HG03354 (cell line): Measurements from ENCODE around the gene CD7.
"Not testable (repeated sequence)": the region's sequence is repeated elsewhere in the genome, so short reads cannot be mapped to it uniquely, and the experiment has no call there.

Experiments used
- ATAC-seq: cut with Tn5 transposase; IDR thresholded peaks from one replicate; pipeline ENCODE4 v1.9.1; 2021; ENCODE audit warnings: mild to moderate bottlenecking; ENCODE audit not compliant: unreplicated experiment, poor library complexity, severe bottlenecking

CD7 gene

GRCh38 chr17:82317394-82318168, at the start of gene CD7:
Gene CD7 (minus strand): TSS chr17:82317608. CDS start chr17:82317495, 113 bp downstream.
- no peak for ATAC-seq

DNA sequence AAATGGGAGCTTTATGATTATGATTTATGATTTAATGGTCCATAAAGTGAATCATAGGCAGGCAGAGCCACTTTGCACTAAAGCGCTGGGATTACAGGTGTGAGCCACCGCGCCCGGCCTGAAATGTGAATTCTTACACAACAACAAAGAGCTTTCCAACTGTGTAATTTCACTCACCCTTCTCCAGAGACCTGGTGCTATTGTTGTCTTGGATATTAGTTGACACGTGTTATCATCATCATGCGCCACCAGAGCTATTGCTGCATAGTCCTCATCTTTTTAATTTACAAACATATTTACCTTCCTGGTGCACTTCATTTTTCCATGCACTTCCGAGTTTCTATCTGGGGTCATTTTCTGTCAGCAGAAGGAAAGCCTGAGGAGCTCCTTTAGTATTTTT, 49.3 kb upstream of the CD7 start:
- no peak for ATAC-seq

DNA sequence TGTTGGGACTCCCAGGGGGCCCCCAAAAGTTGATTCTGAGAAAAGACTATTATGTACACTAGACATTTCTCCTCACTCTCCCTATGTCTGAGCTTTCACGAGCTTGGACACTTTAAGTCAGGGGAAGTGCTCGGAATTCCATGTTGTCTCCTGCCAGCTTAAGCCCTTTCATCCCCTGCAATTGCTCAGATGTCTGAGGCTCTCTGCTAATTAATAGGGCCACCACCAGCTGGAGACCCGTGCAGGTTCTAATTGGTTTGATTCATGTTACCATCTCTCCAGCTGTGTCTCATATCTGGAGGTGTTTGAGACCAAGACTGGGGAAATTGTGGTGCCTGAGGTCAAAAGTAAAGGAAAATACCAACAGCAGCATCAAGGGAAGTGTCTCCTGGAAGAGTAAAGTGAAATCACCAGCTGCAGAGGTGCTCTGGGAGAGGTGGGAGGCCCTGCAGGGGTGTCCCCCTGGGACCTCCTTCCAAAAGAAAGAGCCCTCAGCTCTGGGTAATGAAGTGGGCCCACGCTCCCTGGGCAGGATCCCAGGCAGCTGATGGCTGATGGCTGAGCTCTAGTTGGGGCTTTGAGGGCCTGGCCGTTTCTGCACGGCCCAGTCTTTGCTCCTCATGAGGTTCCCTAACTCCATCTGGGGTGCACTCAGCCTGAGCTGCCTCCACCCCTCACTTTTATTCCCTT, 48.3 kb upstream of the CD7 start:
- no peak for ATAC-seq

DNA sequence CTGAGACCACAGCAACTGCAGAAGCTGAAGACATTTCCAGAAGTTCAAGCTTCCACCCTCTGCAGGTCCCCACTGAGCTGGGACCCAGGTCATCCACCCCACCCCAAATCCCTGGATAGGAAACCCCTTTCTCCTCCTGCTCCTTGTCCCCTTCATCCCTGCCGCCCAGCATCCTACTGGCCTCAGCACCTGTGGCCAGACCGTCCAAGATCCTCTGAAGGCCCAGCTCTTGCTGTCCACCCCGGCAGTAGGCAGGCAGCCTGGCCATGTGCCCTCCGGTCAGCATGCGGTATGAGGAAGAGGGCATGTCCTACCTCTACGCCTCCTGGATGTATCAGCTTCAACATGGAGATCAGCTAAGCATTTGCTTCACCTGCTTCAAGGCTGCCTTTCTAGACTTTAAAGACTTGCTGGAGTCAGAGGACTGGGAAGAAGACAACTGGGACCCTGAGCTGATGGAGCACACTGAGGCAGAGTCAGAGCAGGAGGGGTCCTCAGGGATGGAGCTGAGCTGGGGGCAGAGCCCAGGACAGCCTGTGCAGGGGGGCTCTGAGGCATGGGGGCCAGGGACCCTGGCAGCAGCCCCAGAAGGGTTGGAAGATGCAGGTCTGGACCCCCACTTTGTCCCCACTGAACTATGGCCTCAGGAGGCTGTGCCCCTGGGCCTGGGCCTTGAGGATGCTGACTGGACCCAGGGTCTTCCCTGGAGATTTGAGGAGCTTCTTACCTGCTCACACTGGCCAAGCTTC, 44.7 kb upstream of the CD7 start:
- ATAC-seq, result no peak

GRCh38 chr17:82359451-82360074, 42.2 kb upstream of the CD7 start:
- ATAC-seq, result not testable (repeated sequence)

DNA sequence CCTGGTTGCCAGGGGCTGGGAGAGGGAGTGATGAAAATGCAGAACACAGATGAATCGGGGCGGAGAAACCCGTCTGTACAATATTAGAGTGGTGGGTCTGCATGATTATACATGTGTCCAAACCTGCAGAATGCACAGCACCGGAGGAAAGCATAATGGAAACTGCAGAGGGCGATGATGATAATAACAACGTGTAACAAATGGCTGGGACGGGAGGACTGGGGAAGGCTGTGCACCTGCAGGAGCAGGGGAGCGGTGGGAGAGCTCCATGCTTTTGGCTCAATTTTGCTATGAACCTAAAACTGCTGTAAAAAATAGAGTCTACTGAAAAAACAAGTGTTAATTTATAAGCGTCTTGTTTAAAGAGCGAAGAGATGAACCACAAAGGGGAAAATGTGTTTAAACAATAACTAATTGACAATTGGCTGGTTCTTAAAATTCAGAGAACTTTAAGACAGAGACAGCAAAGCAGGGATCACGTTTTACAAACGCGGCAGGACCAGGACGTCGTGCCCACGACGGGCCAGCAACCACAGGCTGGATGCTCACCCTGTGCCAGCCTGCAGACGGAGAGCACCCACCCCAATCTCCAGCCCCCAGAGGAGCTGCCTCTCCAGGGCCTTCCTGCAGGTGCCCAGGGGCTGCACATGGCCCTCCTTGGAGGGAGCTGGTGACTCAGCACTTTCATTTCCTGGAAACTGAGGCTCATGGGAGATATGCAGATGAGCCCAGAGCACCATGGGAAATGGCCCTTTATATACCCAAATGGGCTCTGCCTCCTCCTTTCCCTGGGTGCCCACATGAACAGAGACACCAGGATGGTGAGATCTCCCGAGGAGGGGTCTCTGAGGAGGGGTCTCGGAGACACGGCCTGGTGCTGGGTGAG, 41.3 kb upstream of the CD7 start, which contains the start of gene TEX19:
TEX19 (plus strand) TSS at position 783 of the 886 bp plus-strand sequence. CDS start 2,904 bp downstream, outside the sequence.
- no peak for ATAC-seq

GRCh38 chr17:82357394-82357793, 40.0 kb upstream of the CD7 start:
- no peak for ATAC-seq

GRCh38 chr17:82356845-82357355, 39.5 kb upstream of the CD7 start:
- no peak for ATAC-seq

DNA sequence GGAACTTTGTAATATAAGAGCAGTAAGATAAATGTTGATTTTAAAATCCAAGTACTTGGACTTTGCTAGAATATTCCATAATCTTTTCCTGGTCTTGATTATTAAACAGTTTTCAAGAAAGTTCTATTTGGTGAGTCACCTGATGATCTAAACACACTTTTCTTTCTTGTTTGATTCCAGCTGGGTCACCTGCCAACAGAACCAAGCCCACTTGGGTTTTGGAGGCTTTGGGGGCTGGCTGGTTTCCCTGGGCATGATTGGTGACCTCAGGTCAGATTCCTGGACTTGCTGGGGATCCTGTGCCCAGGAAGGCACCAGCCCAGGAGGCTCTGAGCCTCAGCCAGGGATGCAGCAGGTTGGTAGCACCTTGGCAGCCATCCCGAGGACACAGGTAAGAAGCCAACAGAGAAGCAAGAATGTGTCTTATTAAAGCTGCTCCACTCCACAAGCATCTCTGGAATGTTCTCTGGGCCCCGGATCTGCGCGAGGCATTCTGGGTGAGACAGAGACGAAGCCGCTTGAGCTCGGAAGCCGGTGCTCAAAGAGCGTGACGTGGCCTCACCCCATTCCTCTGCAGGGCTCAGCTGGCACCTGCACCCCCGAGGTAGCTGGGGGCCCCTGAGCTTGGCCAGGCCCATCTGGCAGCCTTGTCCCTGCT, 38.5 kb upstream of the CD7 start:
- ATAC-seq, result no peak

DNA sequence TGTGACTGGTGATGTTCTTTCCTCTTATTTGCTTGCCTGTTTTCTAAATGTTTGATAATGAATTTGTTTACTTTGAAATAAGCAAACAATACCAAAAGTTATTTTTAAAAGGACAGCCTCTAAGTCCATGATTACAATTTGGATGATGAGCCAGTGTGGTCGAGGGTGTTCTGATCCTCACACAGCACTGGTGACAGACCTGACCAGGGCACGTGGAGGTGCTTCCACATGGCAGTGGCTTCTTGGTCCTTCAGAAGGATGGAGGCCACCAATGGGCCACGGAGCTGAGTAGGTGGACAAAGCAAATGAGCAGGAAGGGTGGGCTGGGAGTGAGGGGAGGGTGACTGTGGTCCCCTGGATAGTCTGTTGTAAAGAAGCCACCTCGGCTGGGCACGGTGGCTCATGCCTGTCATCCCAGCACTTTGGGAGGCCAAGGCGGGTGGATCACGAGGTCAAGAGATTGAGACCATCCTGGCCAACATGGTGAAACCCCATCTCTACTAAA, 37.4 kb upstream of the CD7 start:
- no peak for ATAC-seq

DNA sequence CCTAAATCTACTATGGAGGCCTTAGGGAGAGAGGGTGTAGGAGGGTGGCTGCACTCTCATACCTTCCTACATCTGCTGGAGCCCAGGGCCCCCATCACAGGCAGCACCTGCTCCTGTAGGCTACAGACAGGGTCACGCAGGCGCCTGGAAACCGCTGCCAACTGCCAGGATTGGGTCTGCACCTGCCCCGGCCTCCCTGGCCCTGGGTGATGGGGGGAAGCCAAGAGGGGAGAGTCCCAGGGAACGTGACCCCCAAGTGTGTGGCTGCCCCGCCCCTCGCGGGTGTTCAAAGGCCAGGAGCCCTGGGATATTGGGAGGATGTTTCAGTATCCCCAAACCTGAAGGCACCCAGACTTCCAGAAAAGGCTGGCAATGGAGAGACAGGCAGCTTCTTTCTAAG, 36.1 kb upstream of the CD7 start:
- no peak for ATAC-seq

GRCh38 chr17:82351713-82352488, 34.5 kb upstream of the CD7 start:
- peak; percentile 57 for ATAC-seq

DNA sequence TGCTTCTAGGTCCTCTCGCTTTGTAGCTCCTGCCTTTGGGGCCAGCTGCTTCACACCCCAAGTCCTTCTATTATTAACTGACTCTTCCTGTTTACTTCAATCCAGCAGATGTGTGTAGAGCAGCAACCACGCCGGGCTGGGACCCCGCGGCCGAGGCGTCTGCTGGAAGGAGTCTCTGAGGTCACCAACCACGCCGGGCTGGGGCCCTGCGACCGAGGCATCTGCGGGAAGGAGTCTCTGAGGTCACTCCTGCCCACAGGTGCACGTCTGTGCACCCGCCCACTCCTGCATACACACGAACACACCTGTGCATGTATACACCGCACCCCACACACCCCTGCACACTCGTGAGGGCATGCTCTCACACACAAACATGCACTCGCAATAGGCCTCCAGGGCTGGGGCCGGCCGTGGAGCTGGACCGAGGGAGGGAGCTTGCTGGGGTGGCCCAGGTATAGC, 33.9 kb upstream of the CD7 start:
- ATAC-seq, result peak; percentile 72

DNA sequence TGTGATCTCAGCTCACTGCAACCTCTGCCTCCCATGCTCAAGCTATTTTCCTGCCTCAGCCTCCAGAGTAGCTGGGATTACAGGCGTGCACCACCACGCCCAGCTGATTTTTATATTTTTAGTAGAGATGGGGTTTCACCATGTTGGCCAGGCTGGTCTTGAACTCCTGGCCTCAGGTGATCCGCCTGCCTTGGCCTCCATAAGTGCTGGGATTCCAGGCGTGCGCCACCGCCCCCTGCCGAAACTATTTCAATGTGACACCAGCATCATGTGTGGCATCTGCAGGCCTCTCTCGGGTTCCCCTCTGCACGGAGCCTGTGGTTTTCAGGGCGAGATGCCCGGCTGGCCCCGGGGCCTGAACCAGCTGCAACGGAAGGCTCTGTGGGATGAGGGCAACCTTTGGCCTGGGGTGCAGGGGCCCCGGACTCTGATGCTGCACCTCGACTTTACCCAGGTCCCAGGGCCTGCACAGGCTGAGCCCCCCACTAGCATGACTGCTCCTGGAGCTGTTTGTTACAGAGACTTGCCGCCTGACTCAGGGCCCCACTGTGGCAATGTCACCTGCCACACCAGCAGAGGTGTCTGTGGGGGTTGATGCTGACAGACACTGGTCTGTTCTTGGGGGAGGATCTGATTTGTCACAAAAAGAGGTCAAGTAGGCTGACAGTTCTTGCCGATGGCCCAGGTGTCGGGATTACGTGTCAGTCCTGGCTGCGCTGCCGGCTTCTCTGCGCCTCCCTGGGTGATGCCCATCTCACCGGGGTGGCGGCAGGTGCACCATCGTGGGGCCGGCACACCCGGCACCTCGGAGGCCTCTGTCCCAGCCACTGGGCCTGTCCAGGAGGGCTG, 33.0 kb upstream of the CD7 start:
- ATAC-seq, result no peak

- ATAC-seq, result no peak
Observed at GRCh38 chr17:82349287-82349701, 31.9 kb upstream of the CD7 start.

GRCh38 chr17:82348866-82349265, 31.5 kb upstream of the CD7 start:
- no peak for ATAC-seq
